ENCODE data around the gene PM20D2.
A peak's percentile ranks its signal among the peaks of the same experiment; 100 is the strongest.
"Not testable (repeated sequence)": the region's sequence is repeated elsewhere in the genome, so short reads cannot be mapped to it uniquely, and the experiment has no call there.

PM20D2 gene, protein sequence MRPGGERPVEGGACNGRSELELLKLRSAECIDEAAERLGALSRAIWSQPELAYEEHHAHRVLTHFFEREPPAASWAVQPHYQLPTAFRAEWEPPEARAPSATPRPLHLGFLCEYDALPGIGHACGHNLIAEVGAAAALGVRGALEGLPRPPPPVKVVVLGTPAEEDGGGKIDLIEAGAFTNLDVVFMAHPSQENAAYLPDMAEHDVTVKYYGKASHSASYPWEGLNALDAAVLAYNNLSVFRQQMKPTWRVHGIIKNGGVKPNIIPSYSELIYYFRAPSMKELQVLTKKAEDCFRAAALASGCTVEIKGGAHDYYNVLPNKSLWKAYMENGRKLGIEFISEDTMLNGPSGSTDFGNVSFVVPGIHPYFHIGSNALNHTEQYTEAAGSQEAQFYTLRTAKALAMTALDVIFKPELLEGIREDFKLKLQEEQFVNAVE

DNA sequence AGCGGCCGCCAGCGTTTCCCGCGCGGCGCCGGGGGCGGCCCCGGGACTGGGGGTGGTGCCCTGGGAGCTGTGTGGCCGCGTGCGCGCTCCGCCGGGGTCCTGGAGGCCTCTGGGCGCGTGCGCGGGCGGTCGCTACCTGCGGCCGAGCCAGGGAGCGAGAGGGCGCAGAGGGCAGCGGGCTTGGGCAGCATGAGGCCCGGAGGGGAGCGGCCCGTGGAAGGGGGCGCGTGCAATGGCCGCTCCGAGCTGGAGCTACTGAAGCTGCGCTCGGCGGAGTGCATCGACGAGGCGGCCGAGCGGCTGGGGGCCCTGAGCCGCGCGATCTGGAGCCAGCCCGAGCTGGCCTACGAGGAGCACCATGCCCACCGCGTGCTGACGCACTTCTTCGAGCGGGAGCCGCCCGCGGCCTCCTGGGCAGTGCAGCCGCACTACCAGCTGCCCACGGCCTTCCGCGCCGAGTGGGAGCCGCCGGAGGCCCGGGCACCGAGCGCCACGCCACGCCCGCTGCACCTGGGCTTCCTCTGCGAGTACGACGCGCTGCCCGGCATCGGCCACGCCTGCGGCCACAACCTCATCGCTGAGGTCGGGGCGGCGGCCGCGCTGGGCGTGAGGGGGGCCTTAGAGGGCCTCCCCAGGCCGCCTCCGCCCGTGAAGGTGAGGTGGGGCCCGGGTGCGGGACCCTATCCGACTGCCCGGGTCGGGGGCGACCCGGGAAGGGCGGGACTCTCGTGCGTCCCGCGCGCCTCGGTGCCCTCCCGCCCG is at the start of gene PM20D2:
Gene PM20D2 (plus strand): TSS at position 100 of the 762 bp plus-strand sequence. CDS start 90 bp downstream, at position 190.
- peak; percentile 51 to 68 for DNase-seq (ENCODE audit: low read depth in 2 of 2)

DNA sequence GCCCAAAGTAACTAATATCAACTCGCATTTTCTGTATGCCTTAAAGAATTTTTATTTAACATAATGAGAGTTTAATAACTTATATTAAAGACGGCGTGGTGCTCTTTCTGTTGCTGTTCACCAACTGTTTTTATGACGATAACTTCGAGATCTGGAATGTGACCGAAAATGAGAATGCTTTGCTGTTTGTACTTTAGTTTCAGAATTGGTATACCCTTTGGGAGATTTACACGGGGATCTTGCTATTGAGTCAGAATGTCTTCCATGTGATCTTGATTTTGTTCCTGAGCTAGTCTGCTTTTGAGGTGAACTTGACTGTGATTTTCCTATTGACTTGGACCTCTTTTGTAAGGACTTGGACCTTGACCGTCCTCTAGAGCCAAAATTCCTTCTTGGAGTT is 47.4 kb upstream of the PM20D2 start:
- DNase-seq (ENCODE audit: low read depth in 2 of 2), result no peak

DNA sequence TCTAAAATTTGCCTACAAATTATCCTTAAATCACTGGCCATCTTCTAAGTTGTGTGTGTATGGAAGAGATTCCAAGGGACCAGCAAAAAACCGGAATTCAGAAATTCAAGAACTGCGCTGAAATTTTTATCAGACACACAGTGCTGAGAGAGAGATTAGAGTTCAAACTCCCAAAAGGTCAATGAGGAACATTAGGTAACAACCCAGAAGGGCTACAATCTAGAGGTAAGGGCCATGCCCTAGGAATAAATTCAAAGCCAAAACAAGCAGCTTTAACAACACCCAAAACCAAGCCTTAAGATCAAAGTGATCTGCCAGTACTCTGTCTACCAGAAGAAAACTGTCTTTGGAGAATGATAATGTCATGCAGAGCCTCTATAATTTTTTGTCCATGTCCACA is 45.7 kb upstream of the PM20D2 start:
- DNase-seq (ENCODE audit: low read depth in 2 of 2), result no peak

DNA sequence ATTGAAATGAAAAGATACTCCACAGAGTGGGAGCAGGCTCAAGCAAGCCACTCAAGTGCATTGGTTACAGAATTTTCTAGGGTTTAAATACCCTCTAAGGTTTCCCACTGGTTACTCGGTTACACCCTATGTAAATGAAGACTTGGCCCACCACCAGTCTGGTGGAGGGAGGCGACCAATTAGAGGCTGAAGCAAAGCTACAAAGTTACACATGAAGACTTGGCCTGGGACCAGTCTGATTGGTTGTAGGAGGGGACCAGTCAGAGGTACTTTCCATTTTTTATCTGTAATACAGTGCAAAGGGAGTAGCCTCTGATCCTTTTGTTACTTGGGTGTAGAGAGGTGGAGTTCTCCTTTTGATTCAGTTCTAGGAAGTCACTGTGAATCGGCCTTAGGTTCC is 35.6 kb upstream of the PM20D2 start:
- no peak for DNase-seq (ENCODE audit: low read depth in 2 of 2)

DNA sequence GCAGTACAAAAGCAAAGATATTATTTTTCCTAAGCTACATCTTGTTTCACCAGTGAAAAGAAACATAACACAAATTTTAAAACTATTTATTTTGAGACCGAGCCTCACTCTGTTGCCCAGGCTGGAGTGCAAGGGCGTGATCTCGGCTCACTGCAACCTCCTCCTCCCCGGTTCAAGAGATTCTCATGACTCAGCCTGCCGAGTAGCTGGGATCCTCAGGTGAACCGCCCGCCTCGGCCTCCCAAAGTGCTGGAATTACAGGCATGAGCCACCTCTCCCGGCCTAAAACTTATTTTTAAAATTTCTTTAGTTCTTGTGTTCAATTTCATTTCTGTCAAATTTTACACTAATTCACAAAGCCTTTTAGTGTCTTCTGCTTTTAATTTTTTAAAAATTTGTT is 33.9 kb upstream of the PM20D2 start:
- no peak for DNase-seq (ENCODE audit: low read depth in 2 of 2)

DNA sequence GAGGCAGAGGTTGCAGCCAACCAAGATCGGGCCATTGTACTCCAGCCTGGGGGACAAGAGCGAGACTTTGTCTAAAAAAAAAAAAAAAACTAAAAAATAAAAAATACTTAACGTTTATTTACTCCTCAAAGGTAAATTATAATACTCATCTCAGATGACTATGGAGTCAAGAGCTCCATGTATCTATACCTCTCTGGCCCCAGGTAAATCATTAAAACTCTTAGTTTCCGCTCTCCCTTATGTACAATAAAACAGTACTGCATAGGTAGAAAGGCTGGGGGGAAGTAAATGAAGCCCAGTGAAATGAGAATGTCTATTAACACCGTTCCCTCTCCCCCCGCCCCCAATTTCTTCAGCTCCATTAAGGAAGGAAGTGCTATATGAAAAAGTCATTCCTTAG is 29.2 kb upstream of the PM20D2 start:
- no peak for DNase-seq (ENCODE audit: low read depth in 2 of 2)

DNA sequence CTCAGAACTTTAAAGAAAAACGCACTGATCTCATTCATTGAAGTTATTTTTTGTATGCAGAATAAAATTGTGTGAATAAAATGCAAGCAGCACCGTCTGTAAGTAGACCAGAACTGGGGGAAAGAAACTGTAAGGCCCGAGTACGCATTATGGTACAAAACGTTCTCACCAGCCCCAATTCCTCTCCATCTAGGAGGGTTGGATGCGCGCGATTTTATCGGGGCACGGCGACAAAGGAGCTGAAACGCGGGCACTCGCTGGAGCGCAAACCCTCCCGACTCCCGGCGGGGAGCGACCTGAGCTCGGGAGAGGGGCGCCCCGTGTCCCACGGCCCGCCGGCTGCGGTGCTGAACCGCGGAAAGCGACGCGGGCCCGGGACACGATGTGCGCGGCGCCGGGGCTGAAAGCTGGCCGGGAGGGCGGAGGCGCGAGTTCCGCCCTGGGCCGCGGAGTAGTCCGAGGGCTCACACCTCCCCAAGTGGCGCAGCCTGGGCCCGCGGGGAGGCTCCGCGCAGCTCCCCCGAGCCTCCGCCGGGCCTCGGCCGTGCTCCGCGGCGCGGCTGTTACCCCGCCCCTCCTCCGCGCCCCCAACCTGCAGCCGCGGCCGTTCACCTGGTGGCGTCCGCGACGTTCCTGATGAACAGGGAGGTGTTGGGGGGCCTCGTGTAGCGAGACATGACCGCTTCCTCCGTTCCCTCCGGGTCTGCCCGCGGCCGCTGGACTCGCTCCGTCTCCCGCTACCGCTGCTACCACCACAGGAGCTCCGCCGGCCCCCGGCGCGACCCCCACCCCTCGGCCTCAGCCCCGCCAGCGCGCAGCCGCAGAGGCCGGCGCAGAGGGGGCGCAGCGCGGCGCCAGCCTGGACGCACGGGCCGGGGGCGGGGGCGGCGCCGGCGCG is 28.4 kb upstream of the PM20D2 start, which contains the start of gene SRSF12:
Gene SRSF12 (minus strand): TSS at position 861 of the 898 bp plus-strand sequence. CDS start 184 bp downstream, at position 677.
- peak; percentile 21 to 30 for DNase-seq (ENCODE audit: low read depth in 2 of 2)

DNA sequence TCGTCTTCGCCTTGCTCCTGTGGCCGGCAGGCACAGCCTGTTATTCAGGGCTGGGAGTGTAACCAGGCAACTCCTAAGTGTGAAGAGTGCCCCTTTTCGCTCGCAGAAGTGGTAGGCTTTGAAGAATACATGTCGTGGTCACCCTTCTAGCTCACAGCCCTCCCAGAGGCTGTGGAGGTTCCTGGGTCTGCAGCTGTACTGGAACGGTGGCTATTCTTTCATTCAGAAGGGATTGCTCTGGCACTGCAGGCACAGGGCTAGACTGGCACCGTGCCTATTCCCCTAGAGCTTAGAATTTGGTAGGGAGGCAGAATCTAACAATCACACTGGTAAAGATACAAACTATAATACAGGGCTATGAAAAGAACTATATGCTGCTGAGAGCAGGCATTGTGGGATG is 26.9 kb upstream of the PM20D2 start:
- no peak for DNase-seq (ENCODE audit: low read depth in 2 of 2)

DNA sequence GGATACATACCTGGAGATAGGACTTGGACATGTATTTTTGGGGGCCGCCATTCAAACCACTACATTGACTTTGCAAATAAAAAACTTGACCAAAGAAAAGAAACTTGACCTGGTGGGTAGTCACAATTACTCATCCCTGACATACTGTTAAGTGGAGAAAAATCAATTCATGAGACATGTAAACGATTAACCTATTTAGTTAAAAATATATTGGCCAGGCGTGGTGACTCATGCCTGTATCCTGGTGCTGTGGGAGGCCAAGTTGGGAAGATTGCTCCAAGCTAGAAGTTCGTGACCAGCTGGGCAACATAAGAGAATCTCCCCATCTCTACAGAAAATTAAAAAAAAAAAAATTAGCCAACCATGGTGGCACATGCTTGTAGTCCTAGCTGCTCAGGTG is 25.5 kb upstream of the PM20D2 start:
- DNase-seq (ENCODE audit: low read depth in 2 of 2), result no peak

DNA sequence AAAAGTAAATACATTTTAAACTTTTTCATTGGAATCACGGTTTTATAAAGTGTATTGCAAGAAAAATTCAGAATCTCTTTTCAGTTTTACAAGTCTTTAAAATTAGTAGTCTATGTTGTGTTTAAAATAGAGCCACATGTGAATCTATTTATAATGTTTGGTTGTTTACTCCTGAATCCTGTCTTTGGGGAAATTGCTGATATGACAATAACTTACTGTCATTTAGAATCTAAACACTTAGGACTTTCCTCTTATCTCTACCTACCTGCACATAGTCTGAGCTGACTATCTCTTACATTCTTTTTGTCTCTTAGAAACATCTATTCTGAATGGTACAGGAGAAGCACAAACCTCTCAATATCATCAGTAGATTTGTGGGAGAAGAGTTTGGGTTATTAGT is 23.9 kb upstream of the PM20D2 start:
- DNase-seq (ENCODE audit: low read depth in 2 of 2), result no peak

DNA sequence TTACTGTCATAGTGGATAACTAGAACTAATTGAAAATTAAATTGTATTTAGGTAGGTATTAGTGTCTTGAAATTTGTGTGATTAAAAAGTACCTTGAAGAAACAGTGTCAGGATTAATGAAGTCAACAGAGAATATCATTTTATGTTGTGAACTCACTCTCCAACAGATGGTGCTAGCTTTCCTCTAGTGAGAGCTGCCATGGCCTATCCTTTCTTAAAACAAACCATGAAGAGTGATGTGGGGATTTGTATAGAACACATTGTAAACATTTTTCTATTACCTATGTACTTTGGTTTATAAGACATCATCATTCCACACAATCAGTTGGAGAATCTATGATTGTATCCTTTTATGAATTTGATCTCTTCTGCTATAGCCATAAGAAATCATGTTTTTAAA is 23.2 kb upstream of the PM20D2 start:
- DNase-seq (ENCODE audit: low read depth in 2 of 2), result no peak

DNA sequence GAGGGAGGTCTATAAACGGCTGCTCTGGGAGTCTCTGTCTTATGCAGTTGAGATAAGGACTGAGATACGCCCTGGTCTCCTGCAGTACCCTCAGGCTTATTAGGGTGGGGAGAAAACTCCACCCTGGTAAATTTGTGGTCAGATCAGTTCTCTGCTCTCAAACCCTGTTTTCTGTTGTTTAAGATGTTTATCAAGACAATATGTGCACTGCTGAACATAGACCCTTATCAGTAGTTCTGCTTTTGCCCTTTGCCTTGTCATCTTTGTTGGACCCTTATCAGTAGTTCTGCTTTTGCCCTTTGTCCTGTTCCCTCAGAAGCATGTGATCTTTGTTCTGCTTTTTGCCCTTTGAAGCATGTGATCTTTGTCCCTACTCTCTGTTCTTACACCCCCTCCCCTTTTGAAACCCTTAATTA is 17.6 kb upstream of the PM20D2 start:
- not testable (repeated sequence) for DNase-seq (ENCODE audit: low read depth in 2 of 2)

DNA sequence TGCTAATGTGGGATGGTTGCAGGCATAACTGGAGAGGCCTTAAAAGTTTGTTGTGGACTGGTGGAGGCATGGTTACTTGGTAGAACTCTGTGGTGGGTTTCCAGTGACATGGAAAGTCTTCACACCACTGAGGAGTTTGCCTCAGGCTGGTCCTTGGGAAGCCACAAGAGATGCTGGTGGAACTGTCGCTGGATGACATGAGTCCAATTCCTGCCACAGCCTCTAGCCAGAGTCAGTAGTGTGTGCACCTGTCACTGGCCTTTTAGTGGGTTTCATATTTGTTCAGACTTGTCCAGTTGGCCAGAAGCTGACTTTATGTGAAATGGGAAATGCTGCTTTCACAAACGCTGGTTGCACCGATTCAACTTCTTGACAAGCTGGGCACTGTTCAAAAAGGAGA is 14.3 kb upstream of the PM20D2 start:
- no peak for DNase-seq (ENCODE audit: low read depth in 2 of 2)

DNA sequence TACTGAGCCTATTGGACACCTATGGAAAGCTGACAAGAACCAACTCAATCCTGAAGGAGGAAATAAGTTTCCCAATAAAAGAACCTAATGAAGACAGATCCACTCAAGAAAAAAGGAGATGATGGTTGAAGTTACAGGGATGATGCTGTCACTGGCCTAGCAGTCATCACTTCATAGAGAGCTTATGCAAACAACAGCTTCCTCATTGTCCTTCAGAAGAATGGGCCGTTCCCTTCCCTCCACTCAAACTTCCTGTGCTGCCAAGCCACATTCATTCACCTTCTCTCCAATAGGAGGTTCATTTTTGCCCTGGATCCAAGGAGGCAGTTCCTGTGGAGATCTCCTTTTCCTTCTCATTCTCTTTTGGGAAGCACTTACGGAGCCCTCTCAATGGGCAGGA is 13.8 kb upstream of the PM20D2 start:
- no peak for DNase-seq (ENCODE audit: low read depth in 2 of 2)

DNA sequence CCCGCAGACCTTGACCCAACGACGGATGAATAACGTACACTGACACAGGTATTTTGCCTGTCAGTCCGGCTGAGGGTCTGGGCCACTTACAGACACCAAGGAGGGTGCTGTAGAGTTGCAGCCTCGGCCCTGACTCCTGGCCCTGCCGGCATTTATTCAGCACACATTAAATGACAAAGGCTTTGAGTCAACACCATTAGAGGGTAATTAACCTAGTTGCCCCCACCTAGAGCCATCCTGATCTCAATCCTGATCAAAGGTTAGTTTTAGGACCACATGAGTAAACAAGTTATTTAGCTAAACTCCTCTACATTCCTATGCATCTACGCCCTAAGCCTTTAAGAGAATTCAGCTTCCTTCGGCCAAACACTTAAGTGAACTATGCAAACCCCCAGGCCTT is 11.9 kb upstream of the PM20D2 start:
- no peak for DNase-seq (ENCODE audit: low read depth in 2 of 2)

DNA sequence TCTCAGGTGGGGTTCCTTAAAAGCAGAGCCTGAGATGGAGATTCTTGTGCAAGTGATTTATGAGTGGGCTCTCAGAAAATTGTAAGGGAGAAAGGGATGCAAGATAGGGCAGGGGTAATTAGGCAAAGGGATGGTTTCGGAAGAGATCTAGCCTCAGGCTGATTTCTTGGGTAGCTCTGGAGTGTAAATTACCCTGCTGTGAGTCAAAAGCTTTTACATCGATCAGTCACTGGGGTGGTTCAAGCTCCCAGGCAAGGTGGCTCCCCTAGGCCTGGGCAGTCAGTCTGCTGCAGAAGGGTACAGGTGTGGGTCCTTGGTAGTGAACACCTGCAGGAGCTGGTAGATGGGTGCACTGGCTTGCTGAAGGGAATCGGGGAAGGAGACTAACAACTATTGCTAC is 11.1 kb upstream of the PM20D2 start:
- no peak for DNase-seq (ENCODE audit: low read depth in 2 of 2)

DNA sequence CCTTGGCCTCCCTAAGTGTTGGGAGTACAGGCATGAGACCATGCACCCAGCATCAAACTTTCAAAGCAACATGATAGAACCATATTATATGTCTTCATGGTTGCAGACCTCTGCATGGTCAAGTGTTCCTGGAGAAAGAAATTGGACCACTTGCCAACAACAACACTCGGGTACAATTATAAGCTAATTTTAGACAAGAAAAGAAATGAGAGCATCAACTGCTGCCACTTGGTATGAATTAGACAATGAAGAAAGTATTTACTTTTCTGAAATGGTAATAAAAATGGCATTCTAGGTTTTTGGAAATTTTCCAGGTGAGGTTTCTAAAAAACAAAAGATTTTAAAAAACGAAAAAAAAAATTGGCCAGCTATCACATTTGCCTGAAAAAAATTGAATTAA is 7.7 kb upstream of the PM20D2 start:
- no peak for DNase-seq (ENCODE audit: low read depth in 2 of 2)

DNA sequence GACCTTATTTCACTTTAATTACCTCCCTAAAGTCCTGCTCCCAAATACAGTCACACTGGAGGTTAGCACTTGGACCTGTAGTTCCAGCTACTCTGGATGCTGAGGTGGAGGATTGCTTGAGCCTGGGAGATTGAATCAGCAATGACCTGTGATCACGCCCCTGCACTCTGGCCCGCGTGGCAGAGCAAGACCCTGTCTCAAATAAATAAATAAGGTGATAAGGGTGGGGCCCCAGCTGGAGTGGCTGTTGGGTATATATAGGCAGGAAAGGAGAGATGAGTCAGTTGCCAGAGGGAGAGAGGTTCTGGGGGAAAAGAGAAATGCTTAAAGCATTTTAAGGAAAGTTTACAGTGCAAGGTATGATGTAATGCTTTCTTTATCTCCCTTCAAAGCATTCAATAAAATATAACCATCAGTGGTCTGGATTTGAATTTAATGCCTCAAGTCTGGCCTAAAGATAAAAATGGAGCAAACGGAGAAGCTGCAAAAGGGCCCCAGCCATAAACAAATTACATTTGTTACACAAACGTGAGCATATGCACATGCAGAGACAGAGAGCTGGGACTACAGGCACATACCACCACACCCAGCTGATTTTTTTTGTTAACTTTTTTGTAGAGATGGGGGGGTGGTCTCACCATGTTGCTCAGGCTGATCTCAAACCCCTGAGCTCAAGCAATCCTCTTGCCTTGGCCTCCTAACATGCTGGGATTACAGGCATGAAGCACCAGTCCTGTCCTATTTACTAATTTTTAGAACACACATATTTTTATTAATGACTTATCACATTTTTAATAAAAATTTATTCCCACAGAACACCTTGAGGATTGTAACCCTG is 6.1 kb upstream of the PM20D2 start:
- DNase-seq (ENCODE audit: low read depth in 2 of 2), result no peak

DNA sequence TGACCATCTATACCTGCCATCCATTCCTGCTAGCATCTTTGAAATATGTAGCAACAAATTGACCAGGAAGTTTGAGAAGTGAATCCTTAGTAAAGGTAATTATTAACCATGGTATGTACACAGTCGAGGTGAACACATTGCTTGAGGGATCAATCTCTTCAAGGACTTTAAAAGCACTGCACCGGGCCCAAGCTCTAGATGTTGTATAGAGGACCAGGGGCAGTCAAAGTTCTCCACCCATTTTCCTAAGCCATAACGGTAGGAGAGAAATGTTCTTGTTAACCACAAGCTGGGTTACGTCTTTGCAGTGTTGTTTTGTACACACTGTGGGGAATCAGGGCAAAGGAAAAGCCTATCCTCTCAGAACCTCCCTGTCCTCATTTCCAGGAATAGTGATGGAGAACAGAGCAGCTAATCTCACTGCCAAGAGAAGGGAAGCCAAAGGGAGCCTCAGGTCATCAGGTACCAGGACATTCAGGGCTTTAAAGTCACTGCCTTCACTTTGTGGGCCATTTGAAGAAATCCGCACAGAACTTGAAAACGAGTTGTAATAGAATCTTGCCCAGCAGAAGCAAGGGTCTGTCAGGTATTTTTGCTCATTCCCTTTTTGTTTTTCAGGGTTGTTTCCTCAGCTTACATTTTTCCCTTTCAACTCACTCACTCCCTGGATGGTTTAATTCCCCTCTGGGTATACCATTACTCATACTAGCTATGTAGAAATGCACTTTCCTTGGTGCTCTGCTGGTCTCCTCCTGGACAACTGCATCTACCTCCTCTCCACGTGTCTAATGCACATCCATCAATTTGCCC is 5.3 kb upstream of the PM20D2 start:
- no peak for DNase-seq (ENCODE audit: low read depth in 2 of 2)

DNA sequence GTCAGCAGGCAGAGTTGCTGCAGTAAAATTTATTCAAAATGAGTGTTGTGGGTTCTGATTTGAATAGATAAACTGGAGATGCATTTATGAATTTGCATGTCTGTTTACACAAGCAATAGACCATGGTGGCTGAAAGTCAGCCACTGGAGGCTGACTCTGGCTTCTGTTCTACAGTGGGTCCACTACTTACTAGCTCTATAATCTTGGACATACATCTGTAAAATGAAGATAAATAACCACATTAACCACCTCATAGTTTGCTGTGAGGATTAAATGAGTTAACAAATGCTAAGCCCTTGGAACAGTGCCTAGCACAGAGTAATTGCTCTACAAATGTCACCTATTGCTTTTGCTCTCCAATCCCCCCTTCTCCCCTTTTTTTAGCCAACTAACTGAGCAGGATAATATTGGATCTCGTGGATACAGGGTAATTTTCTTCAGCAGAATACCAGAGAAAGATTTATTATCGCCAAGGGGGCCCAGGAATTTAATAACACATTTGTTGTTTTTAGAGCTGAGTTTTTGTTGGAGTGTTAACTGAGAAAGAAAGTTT is 1.4 kb upstream of the PM20D2 start:
- no peak for DNase-seq (ENCODE audit: low read depth in 2 of 2)

Measured in stimulated activated CD8-positive, alpha-beta memory T cell treated with anti-CD3 and anti-CD28 coated beads, Interleukin-2, amount 100 ng/mL, for 48 hours (primary cell).